Hippocampal formation (tissue), 2 donors: ENCODE measurements around the gene DTD2.
"Not testable (repeated sequence)": the region's sequence is repeated elsewhere in the genome, so short reads cannot be mapped to it uniquely, and the experiment has no call there.

ENCODE experiments used
- DNase-seq, 2 donors: peaks; one replicate each; lab custom pipeline; 2025; lab: John Stamatoyannopoulos, UW

Gene DTD2

GRCh38 chr14:31456841-31457664 is at the start of gene DTD2:
TSS of gene DTD2 (minus strand) at chr14:31457506. CDS start at chr14:31457393, 113 bp downstream.
- DNase-seq: peak; percentile 95 to 98

- DNase-seq: no peak
Observed at GRCh38 chr14:31505411-31505810, 48.1 kb upstream of the DTD2 start.

- no peak for DNase-seq
Observed at GRCh38 chr14:31501870-31502269, 44.6 kb upstream of the DTD2 start.

- DNase-seq: no peak
Observed at GRCh38 chr14:31492759-31493498, 35.6 kb upstream of the DTD2 start.

GRCh38 chr14:31489691-31490090 is 32.4 kb upstream of the DTD2 start:
- no peak for DNase-seq

GRCh38 chr14:31487886-31488285 is 30.6 kb upstream of the DTD2 start, which contains the start of gene GPR33:
TSS of gene GPR33 (minus strand) at chr14:31488039. CDS start at chr14:31483965, 4,074 bp downstream.
- DNase-seq: no peak

GRCh38 chr14:31486764-31487163 is 29.5 kb upstream of the DTD2 start:
- no peak for DNase-seq

GRCh38 chr14:31484754-31485153 is 27.4 kb upstream of the DTD2 start:
- no peak for DNase-seq

- no peak for DNase-seq
Observed at GRCh38 chr14:31480156-31480555, 22.9 kb upstream of the DTD2 start.

- peak in 1 of 2 donors; percentile 76 for DNase-seq
Observed at GRCh38 chr14:31479027-31479426, 21.7 kb upstream of the DTD2 start.

- DNase-seq: no peak
Observed at GRCh38 chr14:31477248-31477647, 19.9 kb upstream of the DTD2 start.

GRCh38 chr14:31476131-31476866 is 19.0 kb upstream of the DTD2 start:
- no peak for DNase-seq

- DNase-seq: no peak
Observed at GRCh38 chr14:31466554-31466953, 9.2 kb upstream of the DTD2 start.

GRCh38 chr14:31465111-31465510 is 7.8 kb upstream of the DTD2 start:
- no peak for DNase-seq

GRCh38 chr14:31462450-31462849 is 5.1 kb upstream of the DTD2 start:
- not testable (repeated sequence) for DNase-seq

GRCh38 chr14:31461545-31461944 is 4.2 kb upstream of the DTD2 start:
- no peak for DNase-seq

- DNase-seq: peak in 1 of 2 donors; percentile 52
Observed at GRCh38 chr14:31457665-31458659, 656 bp upstream of the DTD2 start.

GRCh38 chr14:31449971-31450610 is 7.2 kb downstream of the DTD2 start:
- DNase-seq: peak in 1 of 2 donors; percentile 73

- DNase-seq: no peak
Observed at GRCh38 chr14:31449136-31449535, 8.2 kb downstream of the DTD2 start.

GRCh38 chr14:31445703-31446102 is 11.6 kb downstream of the DTD2 start:
- no peak for DNase-seq

- no peak for DNase-seq
Observed at GRCh38 chr14:31442284-31442683, 15.0 kb downstream of the DTD2 start.
